Right lobe of liver (tissue), 4 donors: ENCODE measurements around the gene C1QC.

Source experiments
- CTCF ChIP-seq, 4 donors: fragments of 200-600 bp in 3 of 4; fragments of 450-650 bp in 1 of 4; IDR thresholded peaks; one replicate each; pipeline versions ENCODE4 v1.5.1 to v1.8.0; 2016 to 2022; ENCODE audit warnings: antibody characterized with exemption in 4 of 4, mild to moderate bottlenecking in 2 of 4
- POLR2A ChIP-seq: fragments of 450-650 bp; IDR thresholded peaks from one replicate; pipeline ENCODE4 v1.6.1; 2017; ENCODE audit warnings: antibody characterized with exemption, mild to moderate bottlenecking
- donor health status: DM: no; HTN: no; CAD: no.
- donor health status: DM: no; HTN: no; CAD: no.
- donor health status: DM: no; HTN: yes; CAD: no.

- TF ChIP-seq CTCF (IDR thresholded peaks at IDR 0.05) (no peak), POLR2A (no peak)
These were observed 6.8 kb downstream of the C1QC start for GRCh38 chr1:22650089-22650693.
